OCI-LY3 (cell line): ENCODE results near the gene TRIM62.

Source experiments
- H2AFZ ChIP-seq: fragments of 200-600, 300-600 bp; shearing (Covaris generic); 2 replicates; pipeline ENCODE4 v1.6.0; 2014; ENCODE audit warnings: antibody characterized with exemption, low read depth, low read length
- H3K27ac ChIP-seq: fragments of 200-600, 300-600 bp; sonication (generic); 2 replicates; pipeline ENCODE4 v1.5.1; 2014; ENCODE audit warnings: mild to moderate bottlenecking, low read length, moderate library complexity, mixed read lengths
- H3K27me3 ChIP-seq: fragments of 200-600, 300-600 bp; sonication (generic); 2 replicates; pipeline ENCODE4 v1.6.1; 2014; ENCODE audit warnings: low read depth, low read length, mixed read lengths
- H3K36me3 ChIP-seq: fragments of 200-600, 300-600 bp; sonication (generic); replicated peaks from 2 replicates; pipeline ENCODE3; 2014; ENCODE audit warnings: low read depth, low read length, mixed read lengths
- H3K4me1 ChIP-seq: fragments of 300-600, 200-600 bp; sonication (generic); 2 replicates; pipeline ENCODE4 v1.6.1; 2014; ENCODE audit warnings: low read length, mixed read lengths
- H3K4me2 ChIP-seq: fragments of 200-600, 300-600 bp; sonication (generic); 2 replicates; pipeline ENCODE4 v1.6.1; 2014; ENCODE audit warnings: low read length, mixed read lengths
- H3K4me3 ChIP-seq: fragments of 300-600, 200-600 bp; sonication (generic); 2 replicates; pipeline ENCODE4 v1.5.1; 2014; ENCODE audit warnings: antibody characterized with exemption, mild to moderate bottlenecking, low read length, moderate library complexity
- H3K79me2 ChIP-seq: fragments of 300-600, 200-600 bp; shearing (Covaris generic); 2 replicates; pipeline ENCODE4 v1.6.1; 2014; ENCODE audit warnings: mild to moderate bottlenecking, low read length, mixed read lengths
- H3K9ac ChIP-seq: fragments of 300-600, 200-600 bp; shearing (Covaris generic); 2 replicates; pipeline ENCODE4 v1.6.0; 2014; ENCODE audit warnings: mild to moderate bottlenecking, low read length, moderate library complexity
- H3K9me3 ChIP-seq: fragments of 200-600, 300-600 bp; shearing (Covaris generic); 2 replicates; pipeline ENCODE4 v1.6.1; 2014; ENCODE audit warnings: low read length, mixed read lengths; ENCODE audit not compliant: insufficient read depth
- H4K20me1 ChIP-seq: fragments of 200-600, 300-600 bp; sonication (generic); 2 replicates; pipeline ENCODE4 v1.6.1; 2016; ENCODE audit warnings: low read length, mixed read lengths; ENCODE audit not compliant: insufficient read depth
- EZH2phosphoT487 ChIP-seq: fragments of 200-600 bp; shearing (Covaris generic); IDR thresholded peaks from 2 replicates; pipeline ENCODE4 v1.6.1; 2018; ENCODE audit warnings: antibody characterized with exemption, mixed run types, low read depth
- TF ChIP-seq, protein P1 (sequence below): fragments of 200-600, 300-600 bp; sonication (generic); IDR thresholded peaks from 2 replicates; pipeline ENCODE4 v1.5.1; 2014; ENCODE audit warnings: antibody characterized with exemption, low read length, low read depth

Gene TRIM62

DNA sequence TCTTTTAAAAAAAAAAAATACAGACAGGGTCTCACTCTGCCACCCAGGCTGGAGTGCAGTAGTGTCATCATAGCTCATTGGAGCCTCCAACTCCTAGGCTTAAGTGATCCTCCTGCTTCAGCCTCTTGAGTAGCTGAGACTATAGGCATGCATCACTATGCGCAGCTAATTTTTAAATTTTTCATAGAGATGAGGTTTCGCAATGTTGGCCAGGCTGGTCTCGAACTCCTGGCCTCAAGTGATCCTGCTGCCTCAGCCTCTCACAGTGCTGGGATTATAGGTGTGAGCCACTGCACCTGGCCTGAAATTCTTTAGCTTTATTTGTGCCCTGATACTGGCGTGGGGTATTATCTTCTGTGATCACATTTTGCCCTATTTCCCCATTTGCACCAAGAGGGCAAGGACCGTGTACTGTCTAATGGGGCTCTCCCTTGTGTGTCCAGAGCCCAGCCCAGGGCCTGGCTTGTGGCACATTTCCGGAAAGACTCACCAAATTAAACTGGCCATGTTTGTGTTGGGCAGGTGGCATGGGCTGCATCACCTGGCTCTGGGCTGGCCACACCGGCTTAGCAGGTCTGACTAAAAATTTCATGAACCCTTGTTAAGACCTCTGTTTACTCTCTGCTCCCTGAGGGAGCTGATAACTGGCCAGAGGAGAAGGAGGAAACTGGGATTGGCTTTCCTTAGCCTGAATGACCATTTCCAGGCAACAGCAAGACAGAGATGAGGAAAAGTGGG lies 32.2 kb downstream of the TRIM62 start:
- TF ChIP-seq, protein P1, sequence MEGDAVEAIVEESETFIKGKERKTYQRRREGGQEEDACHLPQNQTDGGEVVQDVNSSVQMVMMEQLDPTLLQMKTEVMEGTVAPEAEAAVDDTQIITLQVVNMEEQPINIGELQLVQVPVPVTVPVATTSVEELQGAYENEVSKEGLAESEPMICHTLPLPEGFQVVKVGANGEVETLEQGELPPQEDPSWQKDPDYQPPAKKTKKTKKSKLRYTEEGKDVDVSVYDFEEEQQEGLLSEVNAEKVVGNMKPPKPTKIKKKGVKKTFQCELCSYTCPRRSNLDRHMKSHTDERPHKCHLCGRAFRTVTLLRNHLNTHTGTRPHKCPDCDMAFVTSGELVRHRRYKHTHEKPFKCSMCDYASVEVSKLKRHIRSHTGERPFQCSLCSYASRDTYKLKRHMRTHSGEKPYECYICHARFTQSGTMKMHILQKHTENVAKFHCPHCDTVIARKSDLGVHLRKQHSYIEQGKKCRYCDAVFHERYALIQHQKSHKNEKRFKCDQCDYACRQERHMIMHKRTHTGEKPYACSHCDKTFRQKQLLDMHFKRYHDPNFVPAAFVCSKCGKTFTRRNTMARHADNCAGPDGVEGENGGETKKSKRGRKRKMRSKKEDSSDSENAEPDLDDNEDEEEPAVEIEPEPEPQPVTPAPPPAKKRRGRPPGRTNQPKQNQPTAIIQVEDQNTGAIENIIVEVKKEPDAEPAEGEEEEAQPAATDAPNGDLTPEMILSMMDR, result no peak
- no peak for TF ChIP-seq EZH2phosphoT487
- Histone ChIP-seq H3K4me2 (no peak overlapping the region), H3K79me2 (no peaks in the 10 kb centered on the region), H2AFZ (no peak overlapping the region), H3K36me3 (no peaks in the 10 kb centered on the region), H3K4me3 (no peak overlapping the region), H3K9me3 (no peaks in the 10 kb centered on the region), H3K4me1 (no peaks in the 10 kb centered on the region), H3K27me3 (no peaks in the 10 kb centered on the region), H4K20me1 (no peaks in the 10 kb centered on the region), H3K27ac (no peak overlapping the region), H3K9ac (no peak overlapping the region)

DNA sequence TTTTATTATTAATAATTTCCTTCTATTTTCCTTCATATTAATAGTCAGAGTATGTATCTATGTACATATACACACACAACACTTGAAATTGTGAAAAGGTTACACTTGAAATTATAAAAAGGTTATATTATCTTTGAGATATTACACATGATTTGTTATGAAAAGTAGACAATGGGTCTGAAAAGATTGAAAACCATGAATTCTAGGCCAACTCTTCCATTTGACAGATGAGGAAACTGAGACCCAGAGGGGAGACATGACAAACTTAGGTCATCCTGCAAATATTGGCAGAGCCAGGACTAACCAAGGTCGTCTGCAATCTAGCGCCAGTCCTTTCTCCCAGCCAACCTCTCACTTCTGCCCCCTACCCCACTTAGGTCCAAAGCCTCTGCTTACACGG lies 33.2 kb downstream of the TRIM62 start:
- Histone ChIP-seq H3K9me3 (no peaks in the 10 kb centered on the region), H2AFZ (no peak overlapping the region), H3K36me3 (no peaks in the 10 kb centered on the region), H3K4me1 (no peaks in the 10 kb centered on the region), H3K79me2 (no peaks in the 10 kb centered on the region), H3K4me3 (no peak overlapping the region), H4K20me1 (no peaks in the 10 kb centered on the region), H3K27ac (no peak overlapping the region), H3K27me3 (no peaks in the 10 kb centered on the region), H3K4me2 (no peak overlapping the region), H3K9ac (no peak overlapping the region)
- TF ChIP-seq EZH2phosphoT487, result no peak
- TF ChIP-seq, protein P1, result no peak

DNA sequence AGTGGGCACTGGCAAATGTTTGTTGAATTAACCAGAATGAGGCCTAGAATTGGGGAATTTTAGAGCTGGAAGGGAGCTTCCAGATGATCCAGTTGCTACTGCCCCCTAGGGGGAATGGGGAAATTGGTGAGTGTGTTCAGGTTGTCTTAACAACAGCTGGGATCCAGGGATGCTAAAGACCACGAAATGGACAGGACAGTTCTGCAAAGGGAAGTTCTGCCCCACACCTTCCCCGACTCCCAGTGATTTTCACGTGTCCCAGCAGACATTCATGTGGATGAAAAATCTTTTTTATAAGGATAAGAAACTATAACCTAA lies 33.9 kb downstream of the TRIM62 start:
- Histone ChIP-seq H3K79me2 (no peaks in the 10 kb centered on the region), H4K20me1 (no peaks in the 10 kb centered on the region), H3K27ac (no peak overlapping the region), H3K4me2 (no peak overlapping the region), H3K9me3 (no peaks in the 10 kb centered on the region), H3K9ac (no peak overlapping the region), H3K27me3 (no peaks in the 10 kb centered on the region), H3K4me1 (no peaks in the 10 kb centered on the region), H3K36me3 (no peaks in the 10 kb centered on the region), H2AFZ (no peak overlapping the region), H3K4me3 (no peak overlapping the region)
- TF ChIP-seq, protein P1, result peak; percentile 29; the same call in 1 of the 2 replicates
- no peak for TF ChIP-seq EZH2phosphoT487

DNA sequence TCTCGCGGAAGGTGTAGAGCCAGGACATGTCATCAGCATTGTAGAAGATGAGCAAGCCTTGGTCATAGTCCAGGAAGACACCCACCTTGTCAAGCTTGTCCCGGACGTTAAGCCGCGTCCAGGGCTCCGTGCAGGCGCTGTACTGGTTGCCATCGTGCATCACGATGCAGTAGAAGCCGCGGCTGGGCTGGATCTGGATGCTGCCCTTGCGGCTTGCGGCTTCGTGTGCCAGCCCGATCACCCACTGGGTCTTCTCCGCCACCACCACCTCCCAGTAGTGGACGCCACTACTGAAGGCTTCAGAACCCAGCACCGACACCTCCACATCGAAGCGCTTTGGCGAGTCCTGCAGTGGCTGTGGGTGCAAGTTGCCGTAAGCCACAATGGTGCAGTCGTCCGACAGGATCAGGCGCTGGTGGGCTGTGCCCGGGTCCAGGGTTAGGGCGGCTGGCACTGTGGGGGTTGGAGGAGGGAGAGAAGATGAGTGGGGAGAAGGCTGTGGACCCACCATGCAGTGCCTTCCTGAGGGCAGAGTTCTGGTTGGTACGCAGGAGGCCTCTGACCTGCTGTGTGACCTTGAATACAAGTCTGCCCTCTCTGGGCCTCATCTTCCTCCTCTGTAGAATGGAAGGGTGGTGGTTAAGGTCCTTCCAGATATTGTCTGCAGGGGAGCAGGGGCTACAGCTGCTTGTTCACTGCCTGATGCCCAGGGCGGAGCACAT lies 34.4 kb downstream of the TRIM62 start:
- no peak overlapping the region for H3K4me2 ChIP-seq
- no peak overlapping the region for H3K9ac ChIP-seq
- TF ChIP-seq, protein P1, result no peak
- TF ChIP-seq EZH2phosphoT487, result no peak
- no peaks in the 10 kb centered on the region for H3K4me1 ChIP-seq
- H3K27ac ChIP-seq, result no peak overlapping the region
- H3K9me3 ChIP-seq, result no peaks in the 10 kb centered on the region
- H3K27me3 ChIP-seq, result no peaks in the 10 kb centered on the region
- H2AFZ ChIP-seq, result no peak overlapping the region
- no peaks in the 10 kb centered on the region for H4K20me1 ChIP-seq
- no peaks in the 10 kb centered on the region for H3K79me2 ChIP-seq
- H3K36me3 ChIP-seq, result no peaks in the 10 kb centered on the region
- H3K4me3 ChIP-seq, result no peak overlapping the region
